ENCODE data around the gene CBARP. TPM values are rescaled to one million over a fixed set of nuclear protein-coding genes. Genes with fewer than 3 reads are reported as not detected.

The CBARP gene
- total and polyA plus RNA-seq, 9 of the 15 experiments (the other 6 are each of a cell fraction or from before 2014, with no cell fraction given), result 0.03 to 8.9 (median 1.2) TPM; not detected in 1

DNA sequence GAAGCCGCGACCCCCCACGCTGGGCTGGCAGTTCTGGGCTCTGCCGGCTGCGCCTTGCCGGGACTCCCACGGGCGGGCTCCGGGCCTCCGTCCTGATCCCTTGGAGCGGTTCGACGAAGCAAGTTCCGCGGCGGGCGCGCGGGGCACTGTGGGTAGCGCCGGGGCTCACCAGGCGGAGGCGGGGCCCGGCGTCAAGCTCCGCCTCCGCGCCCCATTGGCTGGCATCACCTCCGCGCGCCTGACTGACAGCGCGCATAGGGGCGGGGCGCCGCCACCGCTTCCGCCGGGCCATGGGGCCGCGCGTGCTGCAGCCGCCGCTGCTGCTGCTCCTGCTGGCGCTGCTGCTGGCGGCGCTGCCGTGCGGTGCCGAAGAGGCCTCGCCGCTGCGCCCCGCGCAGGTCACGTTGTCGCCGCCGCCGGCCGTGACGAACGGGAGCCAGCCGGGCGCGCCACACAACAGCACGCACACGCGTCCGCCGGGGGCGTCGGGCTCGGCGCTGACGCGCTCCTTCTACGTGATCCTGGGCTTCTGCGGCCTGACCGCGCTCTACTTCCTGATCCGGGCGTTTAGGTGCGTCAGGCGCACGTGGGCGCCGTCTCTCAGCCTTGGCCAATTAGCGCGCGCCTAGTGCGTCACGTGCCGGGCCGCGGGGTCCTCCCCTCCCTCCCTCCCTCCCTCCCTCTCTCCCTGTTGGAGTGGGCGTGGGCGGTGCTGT, 37.6 kb upstream of the CBARP start, which contains the start of gene FAM174C (continued):
- no peak for TF ChIP-seq AFF1 (IDR thresholded peaks at IDR 0.05; ENCODE audit: low read depth in 1 of 2, partially characterized antibody in 2 of 2)
- TF ChIP-seq CTBP1 (IDR thresholded peaks at IDR 0.05; ENCODE audit: borderline replicate concordance), result peak; percentile 95
- TF ChIP-seq ZNF707 (CRISPR knock-in tag; conservative IDR thresholded peaks at IDR 0.05), result no peak
- peak; percentile 97 for TF ChIP-seq MNT (conservative IDR thresholded peaks at IDR 0.05)
- TF ChIP-seq FOXK1 (CRISPR knock-in tag; IDR thresholded peaks at IDR 0.05; ENCODE audit: borderline replicate concordance), result no peak
- TF ChIP-seq ZNF121 (CRISPR knock-in tag; conservative IDR thresholded peaks at IDR 0.05), result no peak
- TF ChIP-seq ZNF609 (CRISPR knock-in tag; IDR thresholded peaks at IDR 0.05; ENCODE audit: borderline replicate concordance), result 0 out of 2 replicates have a peak, but pooled peaks have one; percentile 8
- TF ChIP-seq, protein P1, sequence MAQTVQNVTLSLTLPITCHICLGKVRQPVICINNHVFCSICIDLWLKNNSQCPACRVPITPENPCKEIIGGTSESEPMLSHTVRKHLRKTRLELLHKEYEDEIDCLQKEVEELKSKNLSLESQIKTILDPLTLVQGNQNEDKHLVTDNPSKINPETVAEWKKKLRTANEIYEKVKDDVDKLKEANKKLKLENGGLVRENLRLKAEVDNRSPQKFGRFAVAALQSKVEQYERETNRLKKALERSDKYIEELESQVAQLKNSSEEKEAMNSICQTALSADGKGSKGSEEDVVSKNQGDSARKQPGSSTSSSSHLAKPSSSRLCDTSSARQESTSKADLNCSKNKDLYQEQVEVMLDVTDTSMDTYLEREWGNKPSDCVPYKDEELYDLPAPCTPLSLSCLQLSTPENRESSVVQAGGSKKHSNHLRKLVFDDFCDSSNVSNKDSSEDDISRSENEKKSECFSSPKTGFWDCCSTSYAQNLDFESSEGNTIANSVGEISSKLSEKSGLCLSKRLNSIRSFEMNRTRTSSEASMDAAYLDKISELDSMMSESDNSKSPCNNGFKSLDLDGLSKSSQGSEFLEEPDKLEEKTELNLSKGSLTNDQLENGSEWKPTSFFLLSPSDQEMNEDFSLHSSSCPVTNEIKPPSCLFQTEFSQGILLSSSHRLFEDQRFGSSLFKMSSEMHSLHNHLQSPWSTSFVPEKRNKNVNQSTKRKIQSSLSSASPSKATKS (CRISPR knock-in tag; IDR thresholded peaks at IDR 0.05), result no peak
- TF ChIP-seq NFE2L1 (tag; IDR thresholded peaks at IDR 0.05; ENCODE audit: borderline replicate concordance, low read depth), result no peak
- TF ChIP-seq FOXP4 (CRISPR knock-in tag; IDR thresholded peaks at IDR 0.05; ENCODE audit: borderline replicate concordance), result no peak

Measured in K562 (cell line).